ENCODE measurements around the gene EIPR1.

The EIPR1 gene

DNA sequence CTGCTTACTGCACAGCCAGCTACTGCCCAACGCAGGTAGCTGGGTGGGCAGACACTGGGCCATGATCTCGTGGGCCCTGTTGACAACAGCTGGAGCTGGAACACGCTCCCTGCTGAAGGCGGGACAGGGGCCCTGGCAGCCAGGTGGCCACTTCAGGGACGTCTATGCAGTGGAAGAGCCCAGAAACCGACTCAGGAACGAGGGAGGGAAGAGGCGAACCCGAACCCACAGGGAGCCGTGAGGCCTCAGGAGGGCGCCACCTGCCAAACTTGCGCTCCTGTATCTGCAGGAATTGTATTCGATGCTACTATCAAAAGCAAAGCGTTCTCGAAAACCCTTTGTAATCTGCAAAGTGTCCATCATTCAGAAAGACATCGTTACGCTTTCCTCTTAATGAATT is 198.4 kb downstream of the EIPR1 start:
- H3K9ac ChIP-seq (ENCODE audit: low read length), result no peak overlapping the region
- H3K9me3 ChIP-seq (ENCODE audit: control insufficient read depth, insufficient read depth, low read depth, low read length), result no peaks in the 10 kb centered on the region
- H3K36me3 ChIP-seq (ENCODE audit: control insufficient read depth, insufficient read depth, low read length), result no peaks in the 10 kb centered on the region
- no peak overlapping the region for H3K27ac ChIP-seq (ENCODE audit: low read depth, low read length)
- H3K27me3 ChIP-seq (ENCODE audit: control insufficient read depth, insufficient read depth, low read length), result no peaks in the 10 kb centered on the region
- no peak overlapping the region for H3K4me3 ChIP-seq (ENCODE audit: low read depth, low read length)
- H3K4me1 ChIP-seq (ENCODE audit: control insufficient read depth, insufficient read depth, low read length), result no peaks in the 10 kb centered on the region

DNA sequence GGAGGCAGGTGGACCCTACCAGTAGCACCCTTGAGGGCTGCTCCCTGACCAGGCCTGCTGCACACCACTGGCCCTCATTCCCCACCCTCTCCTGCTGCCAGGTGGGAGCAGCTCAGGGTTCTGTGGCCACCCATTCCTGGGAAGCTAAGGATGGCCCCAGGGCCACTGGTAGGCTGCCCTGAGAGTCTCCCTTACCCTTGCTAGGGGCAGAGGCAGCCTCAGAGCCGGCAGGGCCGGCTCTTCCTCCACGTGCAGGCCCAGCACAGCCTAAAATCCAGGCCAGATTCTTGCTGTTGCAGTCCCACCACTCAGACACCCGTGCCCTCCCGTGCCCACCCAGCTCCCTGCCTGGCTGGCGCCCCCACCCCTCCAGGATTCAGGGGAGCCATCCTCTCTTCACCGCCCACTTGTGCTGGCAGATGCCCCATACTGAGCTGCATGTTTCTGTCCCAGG is 199.0 kb downstream of the EIPR1 start:
- Histone ChIP-seq H3K4me1 (ENCODE audit: control insufficient read depth, insufficient read depth, low read length) (no peaks in the 10 kb centered on the region), H3K27me3 (ENCODE audit: control insufficient read depth, insufficient read depth, low read length) (no peaks in the 10 kb centered on the region), H3K27ac (ENCODE audit: low read depth, low read length) (no peak overlapping the region), H3K9ac (ENCODE audit: low read length) (no peak overlapping the region), H3K4me3 (ENCODE audit: low read depth, low read length) (no peak overlapping the region), H3K36me3 (ENCODE audit: control insufficient read depth, insufficient read depth, low read length) (no peaks in the 10 kb centered on the region), H3K9me3 (ENCODE audit: control insufficient read depth, insufficient read depth, low read depth, low read length) (no peaks in the 10 kb centered on the region)

DNA sequence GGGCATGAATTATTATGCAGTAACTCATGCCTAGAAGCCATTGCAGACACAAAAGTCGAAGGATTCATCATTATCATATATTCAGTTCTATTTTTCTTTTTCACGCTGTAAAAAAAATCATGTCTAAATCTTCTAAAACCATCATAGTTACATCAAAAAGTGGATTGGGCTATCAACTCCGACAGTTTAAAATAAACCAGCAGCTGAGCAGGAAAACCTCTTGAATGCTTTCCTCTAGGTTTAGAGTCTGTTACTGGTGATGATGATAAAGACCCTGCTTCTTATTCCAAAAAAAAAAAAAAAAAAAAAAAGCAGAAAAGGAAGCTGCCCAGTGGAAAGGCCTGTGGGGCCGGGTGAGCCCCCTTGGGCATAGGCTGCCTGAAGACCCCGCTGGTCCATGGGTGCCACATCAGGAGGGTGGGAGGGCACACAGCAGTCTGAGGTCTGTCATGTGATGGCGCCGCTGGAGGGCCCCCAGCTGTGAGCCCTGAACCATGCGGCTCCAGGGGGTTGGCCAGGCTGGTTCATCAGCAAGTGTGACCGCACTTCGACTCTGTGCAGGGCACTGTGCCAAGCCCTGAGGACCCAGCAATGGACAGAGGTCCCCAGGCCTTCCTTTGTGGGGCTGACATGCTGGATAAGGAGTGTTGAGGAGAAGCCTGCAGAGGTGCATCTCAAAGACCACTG is 199.6 kb downstream of the EIPR1 start:
- Histone ChIP-seq H3K36me3 (ENCODE audit: control insufficient read depth, insufficient read depth, low read length) (no peaks in the 10 kb centered on the region), H3K4me1 (ENCODE audit: control insufficient read depth, insufficient read depth, low read length) (no peaks in the 10 kb centered on the region), H3K4me3 (ENCODE audit: low read depth, low read length) (no peak overlapping the region), H3K9ac (ENCODE audit: low read length) (no peak overlapping the region), H3K9me3 (ENCODE audit: control insufficient read depth, insufficient read depth, low read depth, low read length) (no peaks in the 10 kb centered on the region), H3K27me3 (ENCODE audit: control insufficient read depth, insufficient read depth, low read length) (no peaks in the 10 kb centered on the region), H3K27ac (ENCODE audit: low read depth, low read length) (no peak overlapping the region)

DNA sequence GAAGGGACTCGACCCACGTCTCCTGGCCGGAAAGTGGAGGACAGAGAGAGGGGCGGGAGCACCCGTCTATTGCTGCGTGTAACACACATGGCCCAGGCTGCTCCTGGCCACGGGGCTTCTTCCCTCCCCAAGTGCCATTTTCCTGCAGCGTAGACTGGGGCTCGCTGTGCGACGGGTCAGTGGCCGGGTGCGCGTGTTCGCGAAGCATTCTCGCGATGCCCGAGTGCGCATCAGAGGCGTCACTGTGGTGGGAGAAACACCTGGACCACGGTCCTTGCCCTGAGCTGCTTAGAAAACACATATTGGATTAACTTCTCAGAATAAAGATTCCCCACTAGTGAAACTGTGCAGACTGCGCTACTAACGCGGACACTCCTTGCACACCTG is 200.8 kb downstream of the EIPR1 start:
- no peak overlapping the region for H3K9ac ChIP-seq (ENCODE audit: low read length)
- no peak overlapping the region for H3K27ac ChIP-seq (ENCODE audit: low read depth, low read length)
- H3K4me1 ChIP-seq (ENCODE audit: control insufficient read depth, insufficient read depth, low read length), result no peaks in the 10 kb centered on the region
- H3K27me3 ChIP-seq (ENCODE audit: control insufficient read depth, insufficient read depth, low read length), result no peaks in the 10 kb centered on the region
- H3K9me3 ChIP-seq (ENCODE audit: control insufficient read depth, insufficient read depth, low read depth, low read length), result no peaks in the 10 kb centered on the region
- 0 out of 2 replicates have a peak, but pooled peaks cover under 1% of the 10 kb centered on the region for H3K36me3 ChIP-seq (ENCODE audit: control insufficient read depth, insufficient read depth, low read length)
- H3K4me3 ChIP-seq (ENCODE audit: low read depth, low read length), result no peak overlapping the region

DNA sequence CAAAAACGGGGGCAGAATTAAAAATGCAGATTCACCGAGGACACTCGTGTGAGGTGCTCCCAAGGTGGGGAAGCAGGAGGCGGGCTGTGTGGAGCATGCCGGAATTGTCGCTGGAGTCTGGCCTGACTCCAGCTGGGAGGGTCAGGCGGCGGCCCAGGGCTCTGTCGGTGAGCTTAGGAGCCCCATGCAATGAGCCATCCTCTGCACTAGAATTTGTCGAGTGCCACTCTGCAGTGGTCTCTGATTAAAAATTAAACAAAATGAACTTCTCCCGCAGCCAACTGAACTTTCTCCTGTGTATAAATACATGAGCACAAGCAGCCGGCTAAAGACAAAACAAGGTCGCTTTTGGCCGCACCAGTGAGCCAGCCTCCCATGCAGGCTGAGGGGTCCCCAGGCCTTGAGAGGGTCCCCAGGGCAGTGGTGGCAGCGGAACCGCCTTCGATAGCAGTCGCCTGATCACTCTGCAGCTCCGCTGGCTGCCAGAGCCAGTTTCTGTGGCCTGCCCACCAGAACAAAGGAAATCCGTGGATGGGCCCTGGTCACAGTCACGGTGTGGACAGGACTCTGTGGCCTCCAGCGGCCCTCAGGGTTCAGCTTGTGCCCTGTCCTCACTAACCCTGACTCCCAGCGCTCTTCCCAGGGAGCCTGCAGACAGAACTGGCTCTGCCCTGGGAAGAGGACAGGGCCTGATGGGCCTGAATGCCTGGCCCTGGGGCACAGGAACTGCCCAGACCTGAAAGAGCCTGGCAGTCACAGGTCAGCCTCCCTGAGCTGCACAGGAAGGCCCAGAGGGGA is 201.3 kb downstream of the EIPR1 start:
- Histone ChIP-seq H3K4me3 (ENCODE audit: low read depth, low read length) (no peak overlapping the region), H3K4me1 (ENCODE audit: control insufficient read depth, insufficient read depth, low read length) (no peaks in the 10 kb centered on the region), H3K9ac (ENCODE audit: low read length) (no peak overlapping the region), H3K36me3 (ENCODE audit: control insufficient read depth, insufficient read depth, low read length) (0 out of 2 replicates have a peak, but pooled peaks cover 5% of the 10 kb centered on the region), H3K27ac (ENCODE audit: low read depth, low read length) (no peak overlapping the region), H3K9me3 (ENCODE audit: control insufficient read depth, insufficient read depth, low read depth, low read length) (no peaks in the 10 kb centered on the region), H3K27me3 (ENCODE audit: control insufficient read depth, insufficient read depth, low read length) (no peaks in the 10 kb centered on the region)

DNA sequence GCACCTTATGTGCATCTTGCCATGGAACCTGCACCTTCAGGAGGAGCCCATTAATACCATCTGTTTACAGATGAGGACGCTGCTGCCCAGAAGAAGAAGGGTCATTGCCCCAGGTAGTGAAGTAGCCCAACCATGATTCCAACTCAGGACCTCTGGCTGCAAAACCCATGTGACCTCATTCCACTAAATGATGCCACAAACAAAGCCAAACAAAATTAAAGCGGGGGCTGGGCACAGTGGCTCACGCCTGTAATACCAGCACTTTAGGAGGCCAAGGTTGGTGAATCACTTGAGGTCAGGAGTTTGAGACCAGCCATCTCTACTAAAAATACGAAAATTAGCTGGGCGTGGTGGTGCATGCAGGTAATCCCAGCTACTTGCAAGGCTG is 202.1 kb downstream of the EIPR1 start:
- H3K27me3 ChIP-seq (ENCODE audit: control insufficient read depth, insufficient read depth, low read length), result no peaks in the 10 kb centered on the region
- no peak overlapping the region for H3K27ac ChIP-seq (ENCODE audit: low read depth, low read length)
- H3K36me3 ChIP-seq (ENCODE audit: control insufficient read depth, insufficient read depth, low read length), result 0 out of 2 replicates have a peak, but pooled peaks cover 5% of the 10 kb centered on the region
- H3K9me3 ChIP-seq (ENCODE audit: control insufficient read depth, insufficient read depth, low read depth, low read length), result no peaks in the 10 kb centered on the region
- H3K9ac ChIP-seq (ENCODE audit: low read length), result no peak overlapping the region
- H3K4me1 ChIP-seq (ENCODE audit: control insufficient read depth, insufficient read depth, low read length), result no peaks in the 10 kb centered on the region
- H3K4me3 ChIP-seq (ENCODE audit: low read depth, low read length), result no peak overlapping the region

DNA sequence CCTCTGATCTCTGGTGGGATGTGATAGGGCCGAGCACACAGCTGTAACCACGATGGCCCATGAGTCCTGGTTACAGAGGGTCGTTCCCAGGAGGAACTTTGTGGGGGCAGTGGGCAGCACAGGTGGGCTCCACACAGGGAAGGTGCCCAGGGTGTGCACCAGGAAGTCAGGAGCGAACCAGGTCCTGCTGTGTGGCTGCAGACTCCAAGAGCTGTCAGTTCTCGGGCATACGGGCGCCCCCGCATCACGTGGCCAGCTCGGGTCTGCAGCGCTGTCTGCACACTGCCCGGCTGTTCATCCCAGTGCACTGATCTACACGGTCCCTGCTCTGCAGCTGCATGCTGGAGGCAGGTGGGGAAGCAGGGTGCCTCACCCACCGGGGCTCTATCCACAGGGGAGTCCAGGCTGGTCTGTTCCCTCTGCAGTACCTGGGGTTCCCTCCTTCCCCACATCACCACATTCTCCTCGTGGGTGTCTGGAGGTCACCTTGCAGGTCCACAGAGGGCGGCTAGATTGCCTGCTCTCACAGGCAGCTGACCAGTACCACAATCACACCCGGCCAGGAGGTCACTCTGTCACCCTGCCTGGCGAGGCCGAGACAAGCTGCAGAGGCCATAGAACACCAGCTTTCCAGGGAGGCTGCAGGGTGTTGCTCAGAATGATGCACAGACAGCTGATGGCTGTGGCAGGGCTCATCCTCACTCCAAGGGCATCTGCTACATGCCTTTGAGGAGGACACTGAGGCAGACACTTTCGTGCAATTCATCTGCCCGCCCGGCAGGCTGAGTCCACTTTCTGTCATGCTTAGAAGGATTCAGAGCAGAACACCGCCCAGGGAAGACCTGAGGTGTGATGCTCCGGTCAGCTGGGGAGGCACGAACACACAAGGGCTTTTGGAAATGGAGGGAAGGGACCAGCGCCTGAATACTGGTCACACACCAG is 202.7 kb downstream of the EIPR1 start:
- Histone ChIP-seq H3K27me3 (ENCODE audit: control insufficient read depth, insufficient read depth, low read length) (no peaks in the 10 kb centered on the region), H3K27ac (ENCODE audit: low read depth, low read length) (no peak overlapping the region), H3K9ac (ENCODE audit: low read length) (no peak overlapping the region), H3K4me1 (ENCODE audit: control insufficient read depth, insufficient read depth, low read length) (no peaks in the 10 kb centered on the region), H3K36me3 (ENCODE audit: control insufficient read depth, insufficient read depth, low read length) (0 out of 2 replicates have a peak, but pooled peaks cover 5% of the 10 kb centered on the region), H3K4me3 (ENCODE audit: low read depth, low read length) (no peak overlapping the region), H3K9me3 (ENCODE audit: control insufficient read depth, insufficient read depth, low read depth, low read length) (no peaks in the 10 kb centered on the region)

DNA sequence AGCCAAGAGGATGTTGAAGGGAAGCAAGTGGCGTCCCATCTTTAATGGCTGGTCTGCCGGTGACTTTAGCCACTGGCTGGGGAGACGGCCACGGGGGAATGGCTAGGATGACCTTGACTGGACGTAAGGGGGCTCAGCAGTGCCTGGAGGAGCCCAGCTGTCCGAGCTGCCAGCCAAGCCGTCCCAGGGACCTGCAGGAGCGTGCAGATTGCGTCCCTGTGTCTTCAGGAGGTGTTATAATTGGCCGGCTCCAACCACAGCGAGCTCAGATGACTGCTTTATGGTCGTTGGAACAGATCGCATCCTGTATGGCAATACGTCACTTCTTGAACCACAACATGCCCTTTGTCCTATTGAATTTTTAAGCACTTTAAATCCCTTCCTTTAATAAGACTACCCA is 204.6 kb downstream of the EIPR1 start:
- Histone ChIP-seq H3K4me1 (ENCODE audit: control insufficient read depth, insufficient read depth, low read length) (peaks cover 15% of the 10 kb centered on the region; the same call in 1 of the 2 replicates), H3K4me3 (ENCODE audit: low read depth, low read length) (no peak overlapping the region), H3K27ac (ENCODE audit: low read depth, low read length) (no peak overlapping the region), H3K27me3 (ENCODE audit: control insufficient read depth, insufficient read depth, low read length) (no peaks in the 10 kb centered on the region), H3K36me3 (ENCODE audit: control insufficient read depth, insufficient read depth, low read length) (0 out of 2 replicates have a peak, but pooled peaks cover 5% of the 10 kb centered on the region), H3K9ac (ENCODE audit: low read length) (no peak overlapping the region), H3K9me3 (ENCODE audit: control insufficient read depth, insufficient read depth, low read depth, low read length) (no peaks in the 10 kb centered on the region)

DNA sequence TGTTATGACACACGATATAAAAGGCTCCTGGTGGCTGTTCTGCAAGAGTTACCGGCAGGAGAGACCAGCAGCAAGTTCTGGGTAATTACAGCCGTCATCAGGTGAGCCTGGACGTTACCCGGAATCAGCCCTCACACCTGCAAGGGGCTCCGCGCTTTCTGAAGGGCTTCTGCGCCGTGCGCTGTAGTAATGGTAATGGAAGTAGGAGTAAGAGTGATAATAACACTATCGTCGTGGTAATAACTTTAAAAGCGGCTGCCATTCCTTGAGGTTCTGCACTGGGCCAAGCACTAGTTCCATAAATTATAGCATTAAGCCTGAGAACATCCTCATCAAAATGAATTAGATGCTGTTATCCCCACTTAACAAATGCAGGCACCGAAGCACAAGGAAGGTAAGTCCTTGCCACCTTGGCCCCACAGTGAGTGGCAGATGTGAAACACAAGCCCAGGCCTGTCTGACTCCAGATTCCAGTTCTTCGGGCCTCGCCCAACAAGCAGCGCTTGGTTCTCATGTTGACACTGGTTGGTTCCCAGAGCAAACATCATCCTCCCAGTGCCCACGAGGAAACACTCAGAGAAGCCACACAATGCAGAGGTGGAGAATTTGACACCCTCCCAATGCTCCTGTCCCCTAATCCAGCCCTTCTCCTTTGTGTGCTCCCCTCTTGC is 205.2 kb downstream of the EIPR1 start:
- Histone ChIP-seq H3K27me3 (ENCODE audit: control insufficient read depth, insufficient read depth, low read length) (no peaks in the 10 kb centered on the region), H3K9ac (ENCODE audit: low read length) (no peak overlapping the region), H3K4me1 (ENCODE audit: control insufficient read depth, insufficient read depth, low read length) (peaks cover 17% of the 10 kb centered on the region; the same call in 1 of the 2 replicates), H3K36me3 (ENCODE audit: control insufficient read depth, insufficient read depth, low read length) (0 out of 2 replicates have a peak, but pooled peaks cover 5% of the 10 kb centered on the region), H3K9me3 (ENCODE audit: control insufficient read depth, insufficient read depth, low read depth, low read length) (no peaks in the 10 kb centered on the region), H3K27ac (ENCODE audit: low read depth, low read length) (no peak overlapping the region), H3K4me3 (ENCODE audit: low read depth, low read length) (no peak overlapping the region)

DNA sequence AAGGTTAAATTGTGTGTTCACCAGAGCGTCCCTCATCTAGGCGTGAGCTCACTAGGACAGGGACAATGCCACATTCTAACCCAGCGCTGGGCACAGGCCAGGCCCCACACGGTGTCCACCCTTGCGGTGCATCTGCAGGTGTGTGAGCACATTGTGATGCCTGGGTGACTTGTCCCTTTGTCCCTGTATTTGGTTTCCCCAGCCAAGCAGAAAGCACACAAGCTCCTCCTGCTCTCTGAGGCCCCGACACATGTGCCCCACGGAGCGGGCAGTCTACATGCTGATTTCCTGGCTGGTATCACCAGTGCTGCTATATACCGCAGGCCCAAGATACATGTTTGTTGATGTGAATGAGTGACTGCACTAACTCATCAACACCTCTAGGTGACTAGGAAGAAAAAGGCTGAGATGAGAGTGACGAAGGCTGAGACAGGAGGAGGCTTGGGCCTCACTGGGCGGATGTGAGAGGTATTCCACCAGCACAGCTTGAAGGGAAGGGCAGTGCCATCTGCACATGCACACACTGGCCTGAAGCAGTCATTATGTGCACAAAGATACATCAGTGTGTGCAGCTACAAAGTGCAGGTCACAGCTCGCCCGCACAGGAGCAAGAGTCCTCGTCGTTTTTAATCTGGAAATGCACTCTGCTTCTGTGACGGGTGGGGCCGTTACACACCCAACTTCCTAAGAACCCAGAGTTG is 205.9 kb downstream of the EIPR1 start:
- H3K27me3 ChIP-seq (ENCODE audit: control insufficient read depth, insufficient read depth, low read length), result no peaks in the 10 kb centered on the region
- no peak overlapping the region for H3K4me3 ChIP-seq (ENCODE audit: low read depth, low read length)
- H3K27ac ChIP-seq (ENCODE audit: low read depth, low read length), result no peak overlapping the region
- no peaks in the 10 kb centered on the region for H3K9me3 ChIP-seq (ENCODE audit: control insufficient read depth, insufficient read depth, low read depth, low read length)
- no peak overlapping the region for H3K9ac ChIP-seq (ENCODE audit: low read length)
- H3K36me3 ChIP-seq (ENCODE audit: control insufficient read depth, insufficient read depth, low read length), result 0 out of 2 replicates have a peak, but pooled peaks cover 5% of the 10 kb centered on the region
- peaks cover 17% of the 10 kb centered on the region; the same call in 1 of the 2 replicates for H3K4me1 ChIP-seq (ENCODE audit: control insufficient read depth, insufficient read depth, low read length)
